ENCODE results near the gene UGGT1.
A peak's percentile ranks its signal among the peaks of the same experiment; 100 is the strongest.

The UGGT1 gene

GRCh38 chr2:128214866-128215460 lies 124.0 kb downstream of the UGGT1 start:
- no peak for TF ChIP-seq CTCF (IDR thresholded peaks at IDR 0.05; ENCODE audit: low read depth, low read length)
- H3K4me3 ChIP-seq (ENCODE audit: low read depth, low read length): no peak overlapping the region
- in situ Hi-C loops (cut with HindIII; ENCODE audit: low sequenced_read_pairs): no loop called here
- no peak for DNase-seq (ENCODE audit: low read depth, low spot score)

GRCh38 chr2:128215897-128216642 lies 125.1 kb downstream of the UGGT1 start:
- no peak overlapping the region for H3K4me3 ChIP-seq (ENCODE audit: low read depth, low read length)
- in situ Hi-C loops (cut with HindIII; ENCODE audit: low sequenced_read_pairs): no loop called here
- no peak for TF ChIP-seq CTCF (IDR thresholded peaks at IDR 0.05; ENCODE audit: low read depth, low read length)
- DNase-seq (ENCODE audit: low read depth, low spot score): peak; percentile 57

- no peak for DNase-seq (ENCODE audit: low read depth, low spot score)
- H3K4me3 ChIP-seq (ENCODE audit: low read depth, low read length): no peak overlapping the region
- TF ChIP-seq CTCF (IDR thresholded peaks at IDR 0.05; ENCODE audit: low read depth, low read length): no peak
- in situ Hi-C loops (cut with HindIII; ENCODE audit: low sequenced_read_pairs): no loop called here
Observed at GRCh38 chr2:128217671-128218070, 126.7 kb downstream of the UGGT1 start.

- no peak overlapping the region for H3K4me3 ChIP-seq (ENCODE audit: low read depth, low read length)
- in situ Hi-C loops (cut with HindIII; ENCODE audit: low sequenced_read_pairs): no loop called here
- TF ChIP-seq CTCF (IDR thresholded peaks at IDR 0.05; ENCODE audit: low read depth, low read length): no peak
- DNase-seq (ENCODE audit: low read depth, low spot score): no peak
Observed at GRCh38 chr2:128219891-128220290, 128.9 kb downstream of the UGGT1 start.

- TF ChIP-seq CTCF (IDR thresholded peaks at IDR 0.05; ENCODE audit: low read depth, low read length): no peak
- in situ Hi-C loops (cut with HindIII; ENCODE audit: low sequenced_read_pairs): no loop called here
- H3K4me3 ChIP-seq (ENCODE audit: low read depth, low read length): no peak overlapping the region
- DNase-seq (ENCODE audit: low read depth, low spot score): no peak
Observed at GRCh38 chr2:128227862-128228261, 136.9 kb downstream of the UGGT1 start.

GRCh38 chr2:128228894-128229293 lies 137.9 kb downstream of the UGGT1 start:
- TF ChIP-seq CTCF (IDR thresholded peaks at IDR 0.05; ENCODE audit: low read depth, low read length): no peak
- H3K4me3 ChIP-seq (ENCODE audit: low read depth, low read length): no peak overlapping the region
- no peak for DNase-seq (ENCODE audit: low read depth, low spot score)
- in situ Hi-C loops (cut with HindIII; ENCODE audit: low sequenced_read_pairs): no loop called here

All from astrocyte of the spinal cord (primary cell).